Neural cell (in vitro differentiated cells): ENCODE results near the gene EBF3. TPM values are rescaled to one million over a fixed set of nuclear protein-coding genes. Genes with fewer than 3 reads are reported as not detected.

Experiments
- H2AFZ ChIP-seq: fragments of 200-600, 300-800 bp; sonication (generic), shearing (Covaris generic); 2 replicates; pipeline ENCODE4 v1.6.0; 2014; ENCODE audit warnings: low read depth, mild to moderate bottlenecking, antibody characterized with exemption, low read length, moderate library complexity
- H3F3A ChIP-seq: fragments of 200-600 bp; shearing (Covaris generic); 2 replicates; pipeline ENCODE4 v1.6.1; 2016; ENCODE audit warnings: mild to moderate bottlenecking, moderate library complexity, mixed read lengths, antibody characterized with exemption, low read length; ENCODE audit not compliant: insufficient read depth, poor library complexity, severe bottlenecking
- H3K27ac ChIP-seq: fragments of 200-600, 300-800 bp; sonication (generic), shearing (Covaris generic); 2 replicates; pipeline ENCODE4 v1.5.1; 2014; ENCODE audit warnings: mild to moderate bottlenecking, low read length, moderate library complexity
- H3K27me3 ChIP-seq: fragments of 300-800, 200-600 bp; sonication (generic), shearing (Covaris generic); 2 replicates; pipeline ENCODE4 v1.6.0; 2014; ENCODE audit warnings: mild to moderate bottlenecking, low read depth, low read length, moderate library complexity; ENCODE audit not compliant: insufficient read depth
- H3K36me3 ChIP-seq: fragments of 300-800, 200-600 bp; sonication (generic), shearing (Covaris generic); 2 replicates; pipeline ENCODE4 v1.5.1; 2014; ENCODE audit warnings: mild to moderate bottlenecking, antibody characterized with exemption, low read length, moderate library complexity; ENCODE audit not compliant: insufficient read depth
- H3K4me2 ChIP-seq: fragments of 300-800, 200-600 bp; sonication (generic), shearing (Covaris generic); 2 replicates; pipeline ENCODE4 v1.6.0; 2014; ENCODE audit warnings: mild to moderate bottlenecking, low read length
- H3K4me3 ChIP-seq: fragments of 300-800, 200-600 bp; sonication (generic), shearing (Covaris generic); 2 replicates; pipeline ENCODE4 v1.5.1; 2014; ENCODE audit warnings: mild to moderate bottlenecking, low read length, moderate library complexity
- H3K79me2 ChIP-seq: fragments of 200-600 bp; shearing (Covaris generic); replicated peaks from 2 replicates; pipeline ENCODE4 v1.6.0; 2014; ENCODE audit warnings: mild to moderate bottlenecking, low read length, moderate library complexity; ENCODE audit not compliant: insufficient read depth
- H3K9ac ChIP-seq: fragments of 300-800, 200-600 bp; sonication (generic), shearing (Covaris generic); 2 replicates; pipeline ENCODE4 v1.6.1; 2016; ENCODE audit warnings: mild to moderate bottlenecking, low read length, mixed read lengths
- H3K9me2 ChIP-seq: fragments of 200-600 bp; shearing (Covaris generic); 2 replicates; pipeline ENCODE4 v1.6.1; 2016; ENCODE audit warnings: mild to moderate bottlenecking, low read length, mixed read lengths; ENCODE audit not compliant: insufficient read depth
- H3K9me3 ChIP-seq: fragments of 200-600, 300-800 bp; sonication (generic), shearing (Covaris generic); 2 replicates; pipeline ENCODE4 v1.6.1; 2016; ENCODE audit warnings: mild to moderate bottlenecking, mixed run types, low read length, moderate library complexity, mixed read lengths
- H4K20me1 ChIP-seq: fragments of 200-600 bp; shearing (Covaris generic); 2 replicates; pipeline ENCODE4 v1.6.1; 2016; ENCODE audit warnings: mild to moderate bottlenecking, mixed run types; ENCODE audit not compliant: insufficient read depth
- CTCF ChIP-seq: fragments of 450-650 bp; IDR thresholded peaks from 2 replicates; pipeline ENCODE4 v1.5.1; 2014; ENCODE audit warnings: antibody characterized with exemption, mild to moderate bottlenecking, moderate library complexity; ENCODE audit not compliant: poor library complexity, severe bottlenecking
- EP300 ChIP-seq: fragments of 450-650 bp; conservative IDR thresholded peaks from 2 replicates; pipeline ENCODE4 v1.6.1; 2014; ENCODE audit warnings: antibody characterized with exemption, mild to moderate bottlenecking, moderate library complexity; ENCODE audit not compliant: poor library complexity, severe bottlenecking
- EZH2 ChIP-seq: fragments of 200-600, 300-800 bp; shearing (Covaris generic), sonication (generic); IDR thresholded peaks from 2 replicates; pipeline ENCODE4 v1.6.1; 2014; ENCODE audit warnings: antibody characterized with exemption, low read length, borderline replicate concordance, mild to moderate bottlenecking; ENCODE audit not compliant: insufficient read depth, poor library complexity, severe bottlenecking
- MXI1 ChIP-seq: fragments of 450-650 bp; conservative IDR thresholded peaks from 2 replicates; pipeline ENCODE4 v1.6.1; 2014; ENCODE audit warnings: antibody characterized with exemption, mild to moderate bottlenecking; ENCODE audit not compliant: poor library complexity, severe bottlenecking
- POLR2AphosphoS5 ChIP-seq: IDR thresholded peaks from 2 replicates; pipeline ENCODE4 v1.6.1; 2012
- RAD21 ChIP-seq: fragments of 450-650 bp; conservative IDR thresholded peaks from 2 replicates; pipeline ENCODE4 v1.6.1; 2014; ENCODE audit warnings: antibody characterized with exemption, mild to moderate bottlenecking, moderate library complexity
- REST ChIP-seq: IDR thresholded peaks from 2 replicates; pipeline ENCODE4 v1.6.1; 2012; ENCODE audit warnings: borderline replicate concordance
- SMC3 ChIP-seq: fragments of 450-650 bp; conservative IDR thresholded peaks from 2 replicates; pipeline ENCODE4 v1.6.1; 2014; ENCODE audit warnings: antibody characterized with exemption, mild to moderate bottlenecking, moderate library complexity; ENCODE audit not compliant: poor library complexity
- TAF1 ChIP-seq: IDR thresholded peaks from 2 replicates; pipeline ENCODE4 v1.6.1; 2012; ENCODE audit warnings: low read depth
- polyA plus RNA-seq: library from polyadenylated mRNA; depleted of rRNA; stranded (reverse); fragments of >200 nt; gene quantifications from 2 replicates; pipeline ENCODE4 v1.2.3, GENCODE V29; 2014

EBF3 gene
- polyA plus RNA-seq, 1 donor from 2014 or later = 0.38 TPM

- H3F3A ChIP-seq = no peaks in the 10 kb centered on the region
- H3K27ac ChIP-seq = no peak overlapping the region
- H3K4me2 ChIP-seq = no peak overlapping the region
- no peaks in the 10 kb centered on the region for H3K9me3 ChIP-seq
- TF ChIP-seq EZH2 (no peak), SMC3 (no peak), TAF1 (no peak), CTCF (no peak), RAD21 (no peak), MXI1 (no peak), EP300 (no peak), REST (no peak), POLR2AphosphoS5 (no peak)
- H4K20me1 ChIP-seq = no peaks in the 10 kb centered on the region
- H3K9ac ChIP-seq = no peak overlapping the region
- H3K79me2 ChIP-seq = no peaks in the 10 kb centered on the region
- H3K36me3 ChIP-seq = no peaks in the 10 kb centered on the region
- no peaks in the 10 kb centered on the region for H3K9me2 ChIP-seq
- no peak overlapping the region for H2AFZ ChIP-seq
- no peaks in the 10 kb centered on the region for H3K27me3 ChIP-seq
- H3K4me3 ChIP-seq = no peak overlapping the region
Observed at GRCh38 chr10:129863201-129863663, 100.8 kb downstream of the EBF3 start.

GRCh38 chr10:129861776-129862531 lies 102.1 kb downstream of the EBF3 start:
- Histone ChIP-seq H3K4me3 (no peak overlapping the region), H3K79me2 (no peaks in the 10 kb centered on the region), H2AFZ (no peak overlapping the region), H3K9me2 (no peaks in the 10 kb centered on the region), H3F3A (no peaks in the 10 kb centered on the region), H3K27ac (no peak overlapping the region), H3K4me2 (no peak overlapping the region), H4K20me1 (no peaks in the 10 kb centered on the region), H3K36me3 (no peaks in the 10 kb centered on the region), H3K27me3 (no peaks in the 10 kb centered on the region), H3K9ac (no peak overlapping the region), H3K9me3 (no peaks in the 10 kb centered on the region)
- TF ChIP-seq RAD21 (no peak), TAF1 (no peak), EP300 (no peak), POLR2AphosphoS5 (no peak), SMC3 (no peak), CTCF (no peak), REST (no peak), MXI1 (no peak), EZH2 (no peak)
